Heart left ventricle (tissue), 16 donors: ENCODE data around the gene GRK5. TPM values are rescaled to one million over a fixed set of nuclear protein-coding genes. Genes with fewer than 3 reads are reported as not detected.

ENCODE experiments used
- ATAC-seq, 4 donors: fragments of 200-7000 bp; cut with Tn5 transposase; one replicate each; pipeline ENCODE4 v1.9.1; 2020 to 2022; ENCODE audit warnings: moderate library complexity in 4 of 4, mild to moderate bottlenecking in 3 of 4, moderate number of reproducible peaks in 1 of 4
- DNase-seq, 5 donors: peaks; one replicate each; pipeline ENCODE4 v3.0.0-alpha.2; 2020
- H3K27ac ChIP-seq, 12 donors: fragments of 200-600 bp; sonication (generic) in 4 of 12; one replicate each; pipeline versions ENCODE4 v1.5.0 to v1.8.0; 2016 to 2022; ENCODE audit warnings: mild to moderate bottlenecking in 2 of 12
- H3K27me3 ChIP-seq, 9 donors: fragments of 200-600 bp; sonication (generic) in 2 of 9; one replicate each; pipeline versions ENCODE4 v1.5.1 to v1.8.0; 2016 to 2022; ENCODE audit warnings: mild to moderate bottlenecking in 3 of 9
- H3K36me3 ChIP-seq, 9 donors: fragments of 200-600 bp; sonication (generic) in 2 of 9; one replicate each; pipeline versions ENCODE4 v1.5.0 to v1.8.0; 2018 to 2022; ENCODE audit warnings: mild to moderate bottlenecking in 2 of 9
- H3K4me1 ChIP-seq, 12 donors: fragments of 200-600 bp; sonication (generic) in 4 of 12; one replicate each; pipeline versions ENCODE4 v1.5.0 to v1.8.0; 2016 to 2022; ENCODE audit warnings: mild to moderate bottlenecking in 3 of 12
- H3K4me3 ChIP-seq, 12 donors: fragments of 200-600 bp; sonication (generic) in 4 of 12; one replicate each; pipeline versions ENCODE4 v1.5.0 to v1.8.0; 2017 to 2022; ENCODE audit warnings: mild to moderate bottlenecking in 9 of 12, moderate library complexity in 4 of 12
- H3K9me3 ChIP-seq, 12 donors: fragments of 200-600 bp; sonication (generic) in 4 of 12; one replicate each; pipeline versions ENCODE4 v1.5.0 to v1.8.0; 2016 to 2022; ENCODE audit warnings: mild to moderate bottlenecking in 1 of 12
- POLR2A ChIP-seq, 2 donors: fragments of 450-650 bp; IDR thresholded peaks; one replicate each; pipeline ENCODE4 v1.6.1; 2017; ENCODE audit warnings: antibody characterized with exemption in 2 of 2, mild to moderate bottlenecking in 2 of 2, moderate library complexity in 2 of 2
- WGBS, 4 donors: extraction: QIAGEN DNeasy Blood & Tissue Kit in 2 of 4; methylation state at CpG; one replicate each; pipeline versions ENCODE4 v1.1.5 to v1.1.7; 2013 to 2018; 5-methylcytosine and 5-hydroxymethylcytosine counted together
- intact Hi-C, 10 donors: fragments of 100-400 bp; cut with DNase I; formaldehyde crosslinking; loops; one replicate each; pipeline versions ENCODE4 v1.11.1 to v1.14.2; 2022
- polyA plus RNA-seq, 2 donors: library from polyadenylated mRNA; stranded (reverse); fragments of 200-250 nt; gene quantifications; one replicate each; pipeline ENCODE4 v1.2.3, GENCODE V29; 2013
- total RNA-seq, 9 donors: library from RNA; depleted of rRNA in 2 of 9; stranded (reverse); fragments of >200 nt in 2 of 9; fragmentation: NEBNext Ultra II Directional in 3 of 9; extraction: Animal tissue kit (Norgen Biotek cat#: 25700) in 3 of 9; gene quantifications; one replicate each; pipeline versions ENCODE4 v1.1.0 to v1.2.4, GENCODE V29; 2016 to 2023
- TF ChIP-seq, protein P1 (sequence below), 12 donors: fragments of 200-600 bp; sonication (generic) in 4 of 12; IDR thresholded peaks; one replicate each; pipeline versions ENCODE4 v1.5.0 to v1.8.0; 2018 to 2022; ENCODE audit warnings: antibody characterized with exemption in 12 of 12, mild to moderate bottlenecking in 5 of 12
- donor health status: ischemic (EF 13 %, LVEDD 7.1; RV severe dilation, severe dysfunction).
- donor health status: healthy with polysubstance abuse.
- donor health status: DM: no; HTN: yes; CAD: no.
- donor health status: DM: no; HTN: no; CAD: no.
- donor health status: ischemic (EF 25% LVEDD 6.9; RV normal size, moderate dysfunction).
- donor health status: ischemic (EF 25% LVEDD 5.7; RV mildly dilated, moderate dysfunction).
- donor health status: healthy.
- donor health status: DM: yes; HTN: yes; CAD: no.
- donor health status: ischemic (EF 35%, LVEDD 5.7; RV mildly dilated, moderate dysfunction).
- donor health status: nonischemic (EF 11% LVEDD 7.7; RV severe dilation, severe dysfunction).
- donor health status: DM: yes; HTN: yes; CAD: no.
- donor health status: PGD.
- donor health status: ischemic (EF 29% LVEDD 5.4; RV normal size, mild dysfunction).
- donor health status: nonischemic (EF 23%, LVEDD 6.1; RV moderate dilation, normal function).

GRK5 gene
- total and polyA plus RNA-seq, 11 donors = 13.1 to 58.0 (median 30.2) TPM

DNA sequence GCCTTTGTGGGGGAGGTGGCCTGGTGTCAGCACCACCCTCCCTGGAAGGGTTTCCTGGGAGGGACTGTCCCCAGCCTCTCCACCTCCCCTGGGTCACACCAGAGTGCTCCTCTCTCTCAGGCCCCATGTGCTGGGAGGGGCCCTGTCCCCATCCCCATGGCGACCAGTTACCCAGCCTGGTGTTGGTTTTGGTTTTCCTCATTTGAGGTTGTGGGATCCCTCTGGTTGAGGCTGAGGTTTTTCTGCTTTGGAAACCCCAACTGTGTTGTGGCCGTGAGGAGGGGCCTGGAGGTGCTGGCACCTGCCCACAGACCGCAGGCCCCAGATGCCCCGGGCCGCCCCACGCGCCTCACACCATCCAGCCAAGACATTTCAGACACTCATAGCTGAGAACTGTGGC, 106.3 kb downstream of the GRK5 start:
- 76 to 96% (median 81%) methylated on average over 3 to 7 of the region's 7 CpGs for WGBS, 4 donors
- Histone ChIP-seq H3K4me1 (peaks cover 9 to 85% (median 61%) of the 10 kb centered on the region in 12 donors), H3K27me3 (no peaks in the 10 kb centered on the region), H3K4me3 (no peak overlapping the region), H3K36me3 (no peaks in the 10 kb centered on the region), H3K27ac (peak overlapping the region in 7 of 12 donors; percentile 4 to 59 (median 35)), H3K9me3 (no peaks in the 10 kb centered on the region)
- no peak for TF ChIP-seq POLR2A (IDR thresholded peaks at IDR 0.05)
- TF ChIP-seq, protein P1, sequence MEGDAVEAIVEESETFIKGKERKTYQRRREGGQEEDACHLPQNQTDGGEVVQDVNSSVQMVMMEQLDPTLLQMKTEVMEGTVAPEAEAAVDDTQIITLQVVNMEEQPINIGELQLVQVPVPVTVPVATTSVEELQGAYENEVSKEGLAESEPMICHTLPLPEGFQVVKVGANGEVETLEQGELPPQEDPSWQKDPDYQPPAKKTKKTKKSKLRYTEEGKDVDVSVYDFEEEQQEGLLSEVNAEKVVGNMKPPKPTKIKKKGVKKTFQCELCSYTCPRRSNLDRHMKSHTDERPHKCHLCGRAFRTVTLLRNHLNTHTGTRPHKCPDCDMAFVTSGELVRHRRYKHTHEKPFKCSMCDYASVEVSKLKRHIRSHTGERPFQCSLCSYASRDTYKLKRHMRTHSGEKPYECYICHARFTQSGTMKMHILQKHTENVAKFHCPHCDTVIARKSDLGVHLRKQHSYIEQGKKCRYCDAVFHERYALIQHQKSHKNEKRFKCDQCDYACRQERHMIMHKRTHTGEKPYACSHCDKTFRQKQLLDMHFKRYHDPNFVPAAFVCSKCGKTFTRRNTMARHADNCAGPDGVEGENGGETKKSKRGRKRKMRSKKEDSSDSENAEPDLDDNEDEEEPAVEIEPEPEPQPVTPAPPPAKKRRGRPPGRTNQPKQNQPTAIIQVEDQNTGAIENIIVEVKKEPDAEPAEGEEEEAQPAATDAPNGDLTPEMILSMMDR (IDR thresholded peaks at IDR 0.05) = no peak
- DNase-seq (peak in 1 of 5 donors; percentile 55), ATAC-seq (peak in 1 of 4 donors; percentile 4)
- intact Hi-C loops = no loop called here

DNA sequence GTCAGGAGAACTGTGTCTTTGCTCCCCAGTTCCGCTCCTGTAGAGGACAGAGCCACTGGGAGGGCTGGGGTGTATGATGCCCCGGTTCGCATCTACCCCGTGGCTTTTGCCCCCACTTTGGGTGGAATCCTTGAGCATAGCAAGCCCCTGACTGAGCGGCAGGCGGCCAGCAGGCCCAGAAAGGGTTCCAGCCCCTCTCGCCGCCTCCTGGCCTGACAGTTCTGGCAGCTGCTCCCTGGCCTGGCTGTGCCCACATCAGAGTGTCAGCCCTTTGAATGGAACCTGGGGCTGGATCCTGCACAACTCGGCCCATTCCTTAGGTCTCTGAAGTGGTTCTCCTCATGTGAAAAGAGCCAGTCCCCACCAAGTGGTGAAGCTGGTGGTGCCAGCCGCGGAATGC, 106.7 kb downstream of the GRK5 start:
- Histone ChIP-seq H3K36me3 (no peaks in the 10 kb centered on the region), H3K27me3 (no peaks in the 10 kb centered on the region), H3K27ac (peak overlapping the region in 8 of 12 donors; percentile 4 to 59 (median 37)), H3K9me3 (no peaks in the 10 kb centered on the region), H3K4me1 (peaks cover 9 to 87% (median 60%) of the 10 kb centered on the region in 12 donors), H3K4me3 (no peak overlapping the region)
- intact Hi-C loops = no loop called here
- no peak for ATAC-seq
- DNase-seq = peak in 1 of 5 donors; percentile 42
- TF ChIP-seq, protein P1 (IDR thresholded peaks at IDR 0.05) = no peak
- no peak for TF ChIP-seq POLR2A (IDR thresholded peaks at IDR 0.05)
- WGBS, 4 donors = 78 to 88% (median 80%) methylated on average over 6 to 11 of the region's 11 CpGs

DNA sequence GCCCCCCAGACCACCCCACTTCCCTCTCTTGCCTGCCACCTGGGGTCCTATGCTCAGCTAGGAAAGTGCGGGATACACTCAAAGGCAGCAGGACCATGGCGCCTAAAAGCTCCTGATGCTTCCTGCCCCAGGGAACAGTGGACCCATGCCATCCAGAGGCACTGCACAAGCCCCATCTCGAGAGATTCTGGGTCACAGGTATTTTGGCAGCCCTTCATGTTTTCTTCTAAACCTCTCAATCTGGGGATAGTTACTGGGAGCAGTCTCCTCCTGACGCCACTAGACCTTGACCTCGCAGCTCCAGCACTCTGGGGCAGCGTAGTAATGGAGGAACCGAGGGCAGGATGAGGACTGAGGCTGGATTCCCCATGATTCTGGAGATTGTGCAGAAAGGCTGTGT, 107.1 kb downstream of the GRK5 start:
- H3K27me3 ChIP-seq = no peaks in the 10 kb centered on the region
- H3K27ac ChIP-seq = peak overlapping the region in 10 of 12 donors; percentile 20 to 77 (median 47)
- no peaks in the 10 kb centered on the region for H3K9me3 ChIP-seq
- no peak overlapping the region for H3K4me3 ChIP-seq
- peaks cover 9 to 87% (median 61%) of the 10 kb centered on the region in 12 donors for H3K4me1 ChIP-seq
- no peak for TF ChIP-seq POLR2A (IDR thresholded peaks at IDR 0.05)
- TF ChIP-seq, protein P1 (IDR thresholded peaks at IDR 0.05) = no peak
- DNase-seq (peak in 1 of 5 donors; percentile 47), ATAC-seq (no peak)
- H3K36me3 ChIP-seq = no peaks in the 10 kb centered on the region
- intact Hi-C loops = no loop called here
- WGBS, 4 donors = 88 to 93% (median 91%) methylated on average over 7 of the region's 7 CpGs

DNA sequence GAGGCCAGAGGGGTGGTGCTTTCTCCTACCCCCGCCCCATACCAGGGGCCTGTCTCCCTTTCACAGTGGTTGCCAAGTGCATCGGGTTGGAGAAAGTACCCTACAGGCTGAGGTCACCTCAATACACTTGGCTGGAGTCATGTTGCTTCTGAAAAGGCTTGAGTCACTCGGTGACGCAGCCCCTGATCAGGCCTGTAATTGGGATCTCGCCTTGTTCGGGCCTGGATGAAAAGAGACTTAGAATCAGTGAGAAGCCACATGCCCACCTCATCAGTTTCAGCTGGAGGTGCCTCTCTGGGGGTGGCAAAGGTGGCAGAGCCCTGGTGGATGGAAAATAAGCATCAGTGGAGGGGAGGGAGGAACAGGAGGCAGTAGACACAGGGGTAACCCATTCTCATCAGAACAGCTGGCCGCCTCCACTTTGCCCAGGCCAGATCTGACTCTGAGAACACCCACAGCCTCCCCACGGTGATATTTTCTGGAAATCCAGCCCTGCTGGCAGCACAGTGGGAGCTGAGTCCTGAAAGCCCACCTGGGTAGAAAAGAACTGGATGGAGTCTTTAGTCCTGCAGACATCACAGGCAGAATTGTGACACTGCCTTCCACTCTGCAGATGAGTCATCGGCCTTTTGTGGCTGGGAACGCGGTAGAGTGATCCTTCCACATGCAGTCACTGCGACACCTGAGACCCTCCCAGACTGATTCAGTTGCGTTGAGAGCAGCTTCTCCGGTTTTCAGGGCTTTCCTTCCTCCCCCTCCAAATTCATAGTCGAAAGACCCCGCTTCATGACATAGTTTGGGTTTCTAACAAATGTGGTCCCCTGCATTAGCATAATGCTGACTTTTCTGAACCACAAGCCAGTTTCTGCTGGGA, 108.0 kb downstream of the GRK5 start:
- WGBS, 4 donors = 74 to 80% (median 77%) methylated on average over 16 of the region's 16 CpGs
- H3K4me3 ChIP-seq = no peak overlapping the region
- peaks cover 9 to 83% (median 59%) of the 10 kb centered on the region in 12 donors for H3K4me1 ChIP-seq
- intact Hi-C loops = loop anchor here in 1 of 10 donors (2.0 kb wide), 1 partner anchor 19 kb away; no protein-coding TSS in a partner anchor
- peak in 3 of 5 donors; percentile 59 to 73 (median 60) for DNase-seq
- no peaks in the 10 kb centered on the region for H3K9me3 ChIP-seq
- H3K27me3 ChIP-seq = no peaks in the 10 kb centered on the region
- no peaks in the 10 kb centered on the region for H3K36me3 ChIP-seq
- ATAC-seq = peak in 3 of 4 donors; percentile 39 to 66 (median 40)
- H3K27ac ChIP-seq = peak overlapping the region in 10 of 12 donors; percentile 27 to 77 (median 56)
- TF ChIP-seq, protein P1 (IDR thresholded peaks at IDR 0.05) = no peak
